DND-41 (cell line): ENCODE data around the gene PDCD11.

Source experiments
- ATAC-seq: fragments of 200-7000 bp; cut with Tn5 transposase; 3 replicates; pipeline ENCODE4 v1.9.1; 2021; ENCODE audit warnings: low read depth; ENCODE audit not compliant: insufficient read depth
- DNase-seq: peaks from one replicate; pipeline ENCODE4 v3.0.0-alpha.2; 2020
- H2AFZ ChIP-seq: 2 replicates; pipeline ENCODE4 v1.6.0; 2012; ENCODE audit warnings: low read depth, low read length
- H3K27ac ChIP-seq: 2 replicates; pipeline ENCODE4 v1.5.1; 2012; ENCODE audit warnings: low read length, inconsistent platforms
- H3K27me3 ChIP-seq: fragments of 200-600 bp; sonication (generic); 2 replicates; pipeline ENCODE4 v1.6.0; 2012; ENCODE audit warnings: low read length, mild to moderate bottlenecking, inconsistent platforms; ENCODE audit not compliant: insufficient read depth, poor library complexity
- H3K36me3 ChIP-seq: 2 replicates; pipeline ENCODE4 v1.5.1; 2012; ENCODE audit warnings: low read length, inconsistent platforms; ENCODE audit not compliant: insufficient read depth
- H3K4me1 ChIP-seq: 2 replicates; pipeline ENCODE4 v1.5.1; 2012; ENCODE audit warnings: mild to moderate bottlenecking, low read length; ENCODE audit not compliant: insufficient read depth
- H3K4me2 ChIP-seq: 2 replicates; pipeline ENCODE4 v1.6.0; 2012; ENCODE audit warnings: mild to moderate bottlenecking, moderate library complexity, low read length, inconsistent platforms; ENCODE audit not compliant: insufficient read depth
- H3K4me3 ChIP-seq, 2 experiments: fragments of 200-600 bp in 1 of 2; shearing (Covaris generic) in 1 of 2; 2 replicates each; pipeline ENCODE4 v1.5.1; 2012 to 2016; ENCODE audit warnings: inconsistent platforms in 2 of 2, low read length in 2 of 2, mild to moderate bottlenecking in 2 of 2, low read depth in 1 of 2, moderate library complexity in 1 of 2
- H3K79me2 ChIP-seq: 2 replicates; pipeline ENCODE4 v1.6.0; 2012; ENCODE audit warnings: low read length, inconsistent platforms; ENCODE audit not compliant: insufficient read depth
- H3K9ac ChIP-seq: 2 replicates; pipeline ENCODE4 v1.6.0; 2012; ENCODE audit warnings: low read depth, mild to moderate bottlenecking, inconsistent platforms, low read length, moderate library complexity
- H3K9me3 ChIP-seq: 2 replicates; pipeline ENCODE4 v1.5.1; 2012; ENCODE audit warnings: low read length, moderate library complexity, mild to moderate bottlenecking, inconsistent platforms; ENCODE audit not compliant: insufficient read depth, severe bottlenecking
- H4K20me1 ChIP-seq: 2 replicates; pipeline ENCODE4 v1.6.0; 2012; ENCODE audit warnings: low read length; ENCODE audit not compliant: insufficient read depth
- EZH2 ChIP-seq: IDR thresholded peaks from 3 replicates; pipeline ENCODE4 v1.6.1; 2012; ENCODE audit warnings: borderline replicate concordance, low read depth, mild to moderate bottlenecking, moderate library complexity, low read length, inconsistent platforms; ENCODE audit not compliant: severe bottlenecking
- TF ChIP-seq, protein P1 (sequence below): IDR thresholded peaks from 2 replicates; pipeline ENCODE4 v1.5.1; 2012; ENCODE audit warnings: borderline replicate concordance, low read length, moderate library complexity, mild to moderate bottlenecking; ENCODE audit not compliant: poor library complexity, severe bottlenecking; ENCODE audit errors: extremely low read depth

Gene PDCD11

GRCh38 chr10:103472005-103472404, 75.6 kb downstream of the PDCD11 start:
- no peak for TF ChIP-seq EZH2
- TF ChIP-seq, protein P1, sequence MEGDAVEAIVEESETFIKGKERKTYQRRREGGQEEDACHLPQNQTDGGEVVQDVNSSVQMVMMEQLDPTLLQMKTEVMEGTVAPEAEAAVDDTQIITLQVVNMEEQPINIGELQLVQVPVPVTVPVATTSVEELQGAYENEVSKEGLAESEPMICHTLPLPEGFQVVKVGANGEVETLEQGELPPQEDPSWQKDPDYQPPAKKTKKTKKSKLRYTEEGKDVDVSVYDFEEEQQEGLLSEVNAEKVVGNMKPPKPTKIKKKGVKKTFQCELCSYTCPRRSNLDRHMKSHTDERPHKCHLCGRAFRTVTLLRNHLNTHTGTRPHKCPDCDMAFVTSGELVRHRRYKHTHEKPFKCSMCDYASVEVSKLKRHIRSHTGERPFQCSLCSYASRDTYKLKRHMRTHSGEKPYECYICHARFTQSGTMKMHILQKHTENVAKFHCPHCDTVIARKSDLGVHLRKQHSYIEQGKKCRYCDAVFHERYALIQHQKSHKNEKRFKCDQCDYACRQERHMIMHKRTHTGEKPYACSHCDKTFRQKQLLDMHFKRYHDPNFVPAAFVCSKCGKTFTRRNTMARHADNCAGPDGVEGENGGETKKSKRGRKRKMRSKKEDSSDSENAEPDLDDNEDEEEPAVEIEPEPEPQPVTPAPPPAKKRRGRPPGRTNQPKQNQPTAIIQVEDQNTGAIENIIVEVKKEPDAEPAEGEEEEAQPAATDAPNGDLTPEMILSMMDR = no peak
- no peaks in the 10 kb centered on the region for H3K79me2 ChIP-seq
- peak overlapping the region; percentile 23; the same call in 1 of the 2 replicates for H3K27ac ChIP-seq
- no peaks in the 10 kb centered on the region for H4K20me1 ChIP-seq
- ATAC-seq = no peak
- H3K4me3 ChIP-seq = no peak overlapping the region
- H3K27me3 ChIP-seq = no peaks in the 10 kb centered on the region
- H3K36me3 ChIP-seq = no peaks in the 10 kb centered on the region
- H3K9me3 ChIP-seq = no peaks in the 10 kb centered on the region
- DNase-seq = no peak
- H3K4me1 ChIP-seq = peaks cover 22% of the 10 kb centered on the region
- H2AFZ ChIP-seq = no peak overlapping the region
- peak overlapping the region; percentile 41; the same call in 1 of the 2 replicates for H3K4me2 ChIP-seq
- peak overlapping the region; percentile 8; the same call in 1 of the 2 replicates for H3K9ac ChIP-seq

- no peak overlapping the region for H3K27ac ChIP-seq
- no peak overlapping the region for H3K9ac ChIP-seq
- DNase-seq (no peak), ATAC-seq (no peak)
- no peaks in the 10 kb centered on the region for H3K79me2 ChIP-seq
- H2AFZ ChIP-seq = no peak overlapping the region
- H3K36me3 ChIP-seq = no peaks in the 10 kb centered on the region
- no peak overlapping the region for H3K4me2 ChIP-seq
- H3K4me1 ChIP-seq = peaks cover 22% of the 10 kb centered on the region
- H3K4me3 ChIP-seq = no peak overlapping the region
- H4K20me1 ChIP-seq = no peaks in the 10 kb centered on the region
- H3K27me3 ChIP-seq = no peaks in the 10 kb centered on the region
- H3K9me3 ChIP-seq = no peaks in the 10 kb centered on the region
- no peak for TF ChIP-seq EZH2
- TF ChIP-seq, protein P1 = no peak
Observed at GRCh38 chr10:103473261-103473671, 76.8 kb downstream of the PDCD11 start.

- DNase-seq (no peak), ATAC-seq (no peak)
- no peaks in the 10 kb centered on the region for H4K20me1 ChIP-seq
- no peaks in the 10 kb centered on the region for H3K36me3 ChIP-seq
- H3K4me1 ChIP-seq = peaks cover 22% of the 10 kb centered on the region
- no peak overlapping the region for H3K27ac ChIP-seq
- no peaks in the 10 kb centered on the region for H3K9me3 ChIP-seq
- no peak overlapping the region for H3K4me3 ChIP-seq
- no peak overlapping the region for H3K9ac ChIP-seq
- no peaks in the 10 kb centered on the region for H3K79me2 ChIP-seq
- H2AFZ ChIP-seq = no peak overlapping the region
- H3K4me2 ChIP-seq = no peak overlapping the region
- no peaks in the 10 kb centered on the region for H3K27me3 ChIP-seq
- TF ChIP-seq, protein P1 = no peak
- no peak for TF ChIP-seq EZH2
Observed at GRCh38 chr10:103474077-103474476, 77.7 kb downstream of the PDCD11 start.

DNA sequence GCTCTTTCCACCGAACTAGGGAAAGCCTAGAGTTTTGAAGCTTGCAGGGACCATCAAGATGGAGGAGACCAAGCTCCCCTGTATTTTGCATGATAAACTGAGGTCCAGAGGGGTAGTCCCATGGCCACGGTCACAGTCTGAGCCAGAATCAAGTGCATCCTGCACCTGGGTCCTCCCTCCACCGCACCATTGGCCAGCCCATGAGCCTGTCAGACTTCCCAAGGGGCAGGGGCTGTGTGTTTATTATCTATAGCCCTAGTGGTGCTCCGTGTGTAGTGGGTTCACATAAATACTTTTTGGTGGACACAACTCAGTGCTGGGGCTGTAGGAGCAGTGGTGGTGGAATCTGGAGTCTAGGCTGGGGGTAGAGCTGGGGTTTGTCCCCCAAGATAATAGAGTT, 79.0 kb downstream of the PDCD11 start:
- Histone ChIP-seq H4K20me1 (no peaks in the 10 kb centered on the region), H3K36me3 (no peaks in the 10 kb centered on the region), H3K9me3 (no peaks in the 10 kb centered on the region), H3K9ac (no peak overlapping the region), H3K4me1 (peaks cover 20% of the 10 kb centered on the region), H3K79me2 (no peaks in the 10 kb centered on the region), H3K27me3 (no peaks in the 10 kb centered on the region), H3K27ac (no peak overlapping the region), H3K4me3 (no peak overlapping the region), H2AFZ (no peak overlapping the region), H3K4me2 (no peak overlapping the region)
- TF ChIP-seq EZH2 = no peak
- TF ChIP-seq, protein P1 = no peak
- ATAC-seq (no peak), DNase-seq (no peak)
